ENCODE results near the gene WT1. TPM values are rescaled to one million over a fixed set of nuclear protein-coding genes. Genes with fewer than 3 reads are reported as not detected.
A peak's percentile ranks its signal among the peaks of the same experiment; 100 is the strongest.

Gene WT1
- total RNA-seq, 1 donor from 2014 or later: not detected

- H3K27me3 ChIP-seq: peaks cover 6% of the 10 kb centered on the region
- no peak overlapping the region for H3K4me3 ChIP-seq
- H3K36me3 ChIP-seq: no peaks in the 10 kb centered on the region
- intact Hi-C loops (cut with DNase I): no loop called here
- DNase-seq (ENCODE audit: low spot score in 2 of 2): no peak
- no peak overlapping the region for H3K27ac ChIP-seq
- H3K4me1 ChIP-seq: no peaks in the 10 kb centered on the region
- H3K9me3 ChIP-seq: no peaks in the 10 kb centered on the region
- no peak for TF ChIP-seq CTCF (IDR thresholded peaks at IDR 0.05)
Measured at GRCh38 chr11:32444186-32444585, 8.8 kb upstream of the WT1 start.

DNA sequence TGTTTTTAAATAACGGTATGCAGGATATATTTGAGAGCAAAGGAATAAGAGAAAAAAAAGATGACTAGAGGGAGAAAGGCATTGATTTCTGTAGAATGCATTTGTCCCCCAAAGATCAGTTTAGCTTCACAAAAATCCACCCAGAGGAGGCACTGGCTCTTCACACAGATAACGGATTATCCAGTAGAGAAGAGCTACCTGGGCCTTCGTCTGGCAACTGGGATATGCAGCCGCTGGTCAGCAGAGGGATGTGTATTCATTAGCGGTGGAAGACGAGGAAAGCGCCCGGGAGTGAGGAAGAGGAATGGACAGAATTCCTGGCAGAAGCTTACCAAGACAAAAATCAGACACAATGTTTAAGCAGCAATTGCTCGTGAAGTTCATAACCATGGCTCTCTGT is 5.6 kb upstream of the WT1 start:
- H3K27me3 ChIP-seq: peaks cover 7% of the 10 kb centered on the region
- intact Hi-C loops (cut with DNase I): no loop called here

DNA sequence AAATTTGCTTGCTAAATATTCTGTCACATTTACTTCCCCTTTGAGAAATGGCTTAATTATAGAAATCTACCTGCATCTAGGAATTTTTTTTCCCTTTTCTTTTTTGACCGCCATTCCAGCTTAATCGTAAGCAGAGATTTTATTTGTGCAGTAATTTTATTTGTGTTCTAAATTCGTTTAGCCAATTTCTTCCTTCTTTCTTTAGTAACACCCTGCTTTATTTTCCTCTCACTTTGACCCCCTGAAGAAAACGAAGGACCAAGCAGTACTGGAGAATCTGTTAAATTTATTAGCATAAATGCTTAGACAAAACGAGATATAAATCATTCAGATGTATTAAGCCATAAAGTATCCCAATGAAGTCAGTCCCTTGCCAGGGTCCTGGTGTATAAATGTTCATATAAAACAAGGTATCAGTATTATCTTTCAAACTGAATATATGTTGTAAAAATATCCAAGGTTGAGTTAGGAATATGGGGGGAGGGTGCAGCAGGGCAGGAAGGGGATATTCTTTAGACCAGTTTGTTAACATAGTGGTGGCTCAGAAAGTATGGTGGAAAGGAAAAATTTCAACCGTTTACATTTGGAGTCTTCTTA is 5.1 kb upstream of the WT1 start:
- no peak for TF ChIP-seq CTCF (IDR thresholded peaks at IDR 0.05)
- no peak overlapping the region for H3K27ac ChIP-seq
- no peak overlapping the region for H3K4me3 ChIP-seq
- DNase-seq (ENCODE audit: low spot score in 2 of 2): no peak
- intact Hi-C loops (cut with DNase I): no loop called here
- H3K36me3 ChIP-seq: no peaks in the 10 kb centered on the region
- peaks cover 12% of the 10 kb centered on the region for H3K27me3 ChIP-seq
- H3K9me3 ChIP-seq: no peaks in the 10 kb centered on the region
- peaks cover 0 to 5% of the 10 kb centered on the region in 2 donors for H3K4me1 ChIP-seq

More for the DNA sequence above, 5.6 kb upstream of the WT1 start:
- H3K4me1 ChIP-seq: peaks cover 0 to 2% of the 10 kb centered on the region in 2 donors
- H3K4me3 ChIP-seq: no peak overlapping the region
- H3K27ac ChIP-seq: no peak overlapping the region
- H3K36me3 ChIP-seq: no peaks in the 10 kb centered on the region
- no peaks in the 10 kb centered on the region for H3K9me3 ChIP-seq
- TF ChIP-seq CTCF (IDR thresholded peaks at IDR 0.05): no peak
- no peak for DNase-seq (ENCODE audit: low spot score in 2 of 2)

DNA sequence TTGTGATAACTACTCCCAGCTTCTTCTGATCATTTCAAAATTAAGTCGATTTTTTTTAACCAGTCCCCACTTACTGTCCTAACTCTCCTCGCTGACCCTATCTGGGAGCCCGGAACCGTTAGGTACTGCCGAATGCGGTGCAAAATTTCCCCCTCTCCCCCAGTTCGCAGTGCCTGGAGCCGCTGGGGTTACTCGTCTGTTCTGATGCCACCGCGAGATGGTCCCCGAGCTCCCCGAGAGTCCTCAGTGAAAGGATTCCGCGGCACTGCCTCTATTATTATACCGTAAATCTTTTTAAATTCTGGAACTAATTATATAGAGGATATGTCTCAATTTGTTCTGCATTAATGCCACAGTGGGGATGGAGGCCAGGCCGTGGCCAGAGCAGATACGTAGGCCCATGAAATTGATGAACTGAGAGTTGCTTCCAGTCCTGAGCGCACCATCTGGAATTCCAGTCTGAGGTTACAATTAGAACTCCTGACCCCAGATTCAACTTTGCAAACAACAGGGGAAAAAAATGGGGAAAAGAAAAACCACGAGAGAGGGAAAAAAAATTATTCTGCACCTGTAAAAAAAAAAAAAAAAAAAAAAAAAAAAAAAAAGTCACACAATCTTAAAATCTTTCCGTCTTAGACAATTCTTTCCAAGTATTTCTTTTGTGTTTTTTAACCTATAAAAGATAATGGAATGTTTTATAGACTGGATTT is 4.3 kb upstream of the WT1 start:
- no peak for DNase-seq (ENCODE audit: low spot score in 2 of 2)
- H3K4me1 ChIP-seq: peaks cover 2 to 5% of the 10 kb centered on the region in 2 donors
- no peak for TF ChIP-seq CTCF (IDR thresholded peaks at IDR 0.05)
- peaks cover 18% of the 10 kb centered on the region for H3K27me3 ChIP-seq
- intact Hi-C loops (cut with DNase I): no loop called here
- no peaks in the 10 kb centered on the region for H3K9me3 ChIP-seq
- H3K4me3 ChIP-seq: no peak overlapping the region
- no peaks in the 10 kb centered on the region for H3K36me3 ChIP-seq
- no peak overlapping the region for H3K27ac ChIP-seq

GRCh38 chr11:32438866-32439489 is 3.6 kb upstream of the WT1 start:
- no peak for TF ChIP-seq CTCF (IDR thresholded peaks at IDR 0.05)
- intact Hi-C loops (cut with DNase I): no loop called here
- Histone ChIP-seq H3K4me3 (peak overlapping the region in 1 of 2 donors; percentile 4), H3K36me3 (no peaks in the 10 kb centered on the region), H3K4me1 (peaks cover 3 to 5% of the 10 kb centered on the region in 2 donors), H3K9me3 (no peaks in the 10 kb centered on the region), H3K27me3 (peaks cover 23% of the 10 kb centered on the region), H3K27ac (no peak overlapping the region)
- no peak for DNase-seq (ENCODE audit: low spot score in 2 of 2)
